Stimulated activated CD4-positive, alpha-beta T cell treated with anti-CD3 and anti-CD28 coated beads, Interleukin-15, amount 100 ng/mL, for 24 hours (primary cell): ENCODE data around the gene ATG101.
"Not testable (repeated sequence)": the region's sequence is repeated elsewhere in the genome, so short reads cannot be mapped to it uniquely, and the experiment has no call there.

Experiments used
- DNase-seq: peaks from one replicate; pipeline ENCODE4 v3.0.0-alpha.2; 2020

Gene ATG101

DNA sequence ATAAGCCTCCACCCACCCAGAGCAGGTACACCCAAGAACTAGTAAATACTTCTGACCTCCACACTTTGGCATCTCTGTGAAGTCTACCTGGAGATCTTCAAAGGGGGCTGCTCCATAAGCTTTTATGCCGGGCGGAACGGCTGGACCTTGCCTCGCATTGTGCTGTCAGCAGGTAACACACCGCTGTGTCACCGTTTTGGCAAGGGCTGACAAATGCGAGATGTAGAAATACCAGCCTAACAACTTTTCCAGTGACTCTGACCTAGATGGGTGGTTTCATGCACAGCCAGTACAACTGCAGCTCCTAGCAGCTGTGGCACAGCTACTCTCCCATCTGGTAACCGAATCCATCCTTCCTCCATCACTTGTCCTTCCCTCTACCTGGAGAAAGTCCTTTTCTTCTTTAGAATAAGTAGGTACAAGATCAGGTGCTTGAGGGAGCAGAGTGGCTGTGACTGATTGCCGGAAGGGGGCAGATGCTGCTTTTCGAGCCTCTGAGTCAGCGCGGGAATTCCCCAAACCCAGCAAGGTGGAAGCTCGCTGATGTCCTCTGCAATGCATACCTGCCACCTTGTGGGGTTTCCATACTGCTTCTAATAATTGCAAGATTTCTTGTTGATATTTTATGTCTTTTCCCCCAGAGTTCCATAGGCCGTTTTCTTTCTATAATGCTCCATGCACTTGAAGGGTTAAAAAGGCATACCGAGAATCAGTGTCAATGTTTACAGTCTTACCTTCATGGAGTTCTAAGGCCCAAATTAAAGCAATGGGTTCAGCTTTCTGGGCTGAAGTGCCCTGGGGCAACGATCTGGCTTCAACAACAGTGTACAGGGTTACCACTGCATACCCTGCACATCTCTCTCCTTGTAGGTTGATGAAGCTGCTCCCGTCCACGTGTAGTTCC is 46.7 kb downstream of the ATG101 start:
- peak; percentile 77 for DNase-seq

DNA sequence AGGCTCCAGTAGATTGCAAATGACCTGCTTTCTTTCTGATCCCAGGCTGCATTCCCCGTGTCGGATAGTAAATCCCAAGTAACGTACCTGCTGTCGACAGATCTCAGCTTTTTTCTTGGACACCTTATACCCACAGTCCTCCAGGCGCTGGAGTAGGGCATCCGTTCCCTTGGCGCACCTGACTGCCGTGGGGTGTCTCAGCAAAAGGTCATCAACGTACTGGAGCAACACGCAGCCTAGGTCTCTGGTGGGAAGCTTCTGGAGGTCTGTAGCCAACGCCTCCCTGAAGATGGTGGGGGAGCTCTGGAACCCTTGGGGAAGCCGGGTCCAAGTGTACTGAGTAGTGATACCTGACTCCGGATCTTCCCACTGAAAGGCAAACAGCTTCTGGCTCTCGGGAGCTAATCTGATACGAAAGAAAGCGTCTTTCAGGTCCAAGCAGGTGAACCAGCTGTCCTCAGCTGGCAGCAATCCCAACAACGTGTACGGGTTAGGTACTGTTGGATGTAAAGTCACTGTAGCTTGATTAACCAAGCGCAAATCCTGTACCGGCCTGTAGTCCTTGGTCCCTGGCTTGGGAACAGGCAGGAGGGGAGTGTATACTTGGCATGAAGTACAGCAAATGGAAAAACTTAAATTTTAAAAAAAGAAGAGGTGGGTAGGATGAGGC is 48.2 kb downstream of the ATG101 start:
- not testable (repeated sequence) for DNase-seq

GRCh38 chr12:52119398-52120254 is 49.8 kb downstream of the ATG101 start:
- peak; percentile 54 for DNase-seq

DNA sequence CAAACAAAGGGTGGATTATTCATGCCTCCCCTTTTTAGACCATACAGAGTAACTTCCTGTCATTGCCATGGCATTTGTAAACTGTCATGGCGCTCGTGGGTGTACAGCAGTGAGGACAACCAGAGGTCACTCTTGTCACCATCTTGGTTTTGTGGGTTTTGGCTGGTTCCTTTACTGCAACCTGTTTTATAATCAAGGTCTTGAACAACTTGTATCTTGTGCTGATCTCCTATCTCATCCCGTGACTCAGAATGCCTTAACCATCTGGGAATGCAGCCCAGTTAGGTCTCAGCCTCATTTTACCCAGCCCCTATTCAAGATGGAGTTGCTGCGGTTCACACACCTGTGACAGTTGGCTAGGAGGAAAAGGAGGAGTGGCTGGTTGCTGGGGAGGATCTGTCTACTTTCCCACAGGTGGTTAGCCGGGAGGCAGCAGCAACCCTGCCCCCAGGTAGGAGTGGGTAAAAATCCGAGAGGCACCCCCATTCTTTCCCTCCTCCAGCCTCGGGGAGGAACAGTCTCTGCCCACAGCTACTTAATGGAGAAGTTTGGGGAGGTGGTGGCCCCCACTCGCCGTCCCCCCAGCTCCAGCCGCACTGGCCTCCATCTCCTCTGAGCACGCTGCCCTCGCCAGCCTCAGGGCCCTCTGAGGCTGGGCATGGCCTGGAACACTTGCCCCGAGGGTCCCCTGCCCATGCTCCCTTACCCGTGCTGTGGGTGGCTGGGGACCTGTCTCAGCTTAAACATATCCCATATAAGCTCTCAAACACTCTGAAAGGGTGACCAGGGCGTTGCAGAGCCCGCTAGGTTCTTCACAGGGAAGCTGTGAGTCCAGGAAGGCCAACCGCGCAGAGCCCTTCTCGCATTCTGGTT is 51.4 kb downstream of the ATG101 start:
- DNase-seq: no peak

- DNase-seq: peak; percentile 81
Observed at GRCh38 chr12:52121824-52122539, 52.2 kb downstream of the ATG101 start.

- DNase-seq: no peak
Observed at GRCh38 chr12:52122540-52122871, 52.7 kb downstream of the ATG101 start.

GRCh38 chr12:52122904-52123303 is 53.1 kb downstream of the ATG101 start:
- DNase-seq: no peak

DNA sequence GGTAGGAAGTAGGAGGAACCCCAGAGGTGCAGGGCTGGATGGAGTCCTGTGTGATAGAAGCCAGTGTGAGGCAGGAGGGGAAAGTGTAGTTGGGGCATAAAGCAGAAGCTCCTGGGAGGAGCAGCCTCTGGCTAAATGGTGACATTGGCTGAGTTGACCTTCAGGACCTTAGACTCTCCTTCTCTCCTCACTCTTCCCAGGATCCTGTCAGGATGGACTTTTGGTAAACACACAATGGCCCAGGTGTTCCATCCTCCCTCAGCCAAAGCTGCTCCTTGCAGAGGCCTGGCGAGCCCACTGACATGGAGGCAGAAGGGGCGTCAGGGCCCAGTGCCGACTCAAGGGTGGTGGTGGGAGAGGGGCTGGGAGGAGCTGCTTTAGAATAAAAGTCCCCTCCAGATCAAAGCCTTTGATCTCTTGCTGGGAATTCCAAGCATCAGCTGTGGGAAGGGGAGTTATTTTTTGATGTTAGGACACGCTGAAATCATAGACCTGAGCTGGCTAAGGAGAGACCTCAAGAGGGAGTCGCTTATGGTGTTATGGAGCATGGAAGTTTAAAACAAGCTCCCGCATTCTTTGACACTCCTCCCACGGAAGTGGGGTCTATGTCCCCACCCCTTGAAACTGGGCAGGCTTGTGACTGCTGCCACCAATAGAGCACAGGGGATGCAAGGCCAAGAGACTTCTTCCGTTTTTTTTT is 53.9 kb downstream of the ATG101 start:
- DNase-seq: no peak

DNA sequence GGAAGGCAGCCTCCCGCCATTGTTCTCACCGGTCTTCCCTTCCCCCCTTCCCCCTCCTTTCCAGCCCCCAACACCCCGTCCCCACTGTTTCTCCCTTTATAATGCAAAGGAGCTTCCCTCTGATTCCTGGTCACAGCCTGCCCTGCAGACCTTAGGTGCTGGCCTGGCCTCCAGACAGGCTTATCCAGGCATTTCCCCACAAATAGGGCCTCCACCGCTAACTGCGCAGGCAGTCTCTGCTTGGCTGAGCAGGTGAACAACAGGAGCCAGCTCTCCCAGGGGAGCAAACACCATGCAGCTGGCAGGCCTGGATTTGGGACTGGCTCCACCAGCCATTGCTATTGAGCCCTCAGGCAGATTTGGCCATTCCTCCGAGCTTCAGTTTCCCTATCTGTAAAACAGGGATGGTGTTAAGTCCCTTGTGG is 55.7 kb downstream of the ATG101 start:
- no peak for DNase-seq

- DNase-seq: no peak
Observed at GRCh38 chr12:52126050-52126604, 56.3 kb downstream of the ATG101 start.
